GM06990 (cell line): ENCODE results near the gene RNASEL.

Experiments
- DNase-seq: peaks from one replicate; pipeline ENCODE4 v3.0.0-alpha.2; 2011; ENCODE audit not compliant: insufficient read length; ENCODE audit errors: extremely low read depth
- H3K27me3 ChIP-seq: replicated peaks from 2 replicates; pipeline ENCODE4 v1.6.0; 2011; ENCODE audit warnings: low read length; ENCODE audit not compliant: control insufficient read depth, insufficient read depth
- H3K36me3 ChIP-seq: 2 replicates; pipeline ENCODE4 v1.5.1; 2011; ENCODE audit warnings: low read length; ENCODE audit not compliant: control insufficient read depth, insufficient read depth
- H3K4me3 ChIP-seq: replicated peaks from 2 replicates; pipeline ENCODE4 v1.5.1; 2011; ENCODE audit warnings: low read depth, mild to moderate bottlenecking, control low read depth, low read length
- TF ChIP-seq, protein P1 (sequence below): IDR thresholded peaks from 2 replicates; pipeline ENCODE4 v1.5.1; 2011; ENCODE audit warnings: low read length, control low read depth, mild to moderate bottlenecking, inconsistent platforms; ENCODE audit not compliant: insufficient read depth, poor library complexity, severe bottlenecking

Gene RNASEL

DNA sequence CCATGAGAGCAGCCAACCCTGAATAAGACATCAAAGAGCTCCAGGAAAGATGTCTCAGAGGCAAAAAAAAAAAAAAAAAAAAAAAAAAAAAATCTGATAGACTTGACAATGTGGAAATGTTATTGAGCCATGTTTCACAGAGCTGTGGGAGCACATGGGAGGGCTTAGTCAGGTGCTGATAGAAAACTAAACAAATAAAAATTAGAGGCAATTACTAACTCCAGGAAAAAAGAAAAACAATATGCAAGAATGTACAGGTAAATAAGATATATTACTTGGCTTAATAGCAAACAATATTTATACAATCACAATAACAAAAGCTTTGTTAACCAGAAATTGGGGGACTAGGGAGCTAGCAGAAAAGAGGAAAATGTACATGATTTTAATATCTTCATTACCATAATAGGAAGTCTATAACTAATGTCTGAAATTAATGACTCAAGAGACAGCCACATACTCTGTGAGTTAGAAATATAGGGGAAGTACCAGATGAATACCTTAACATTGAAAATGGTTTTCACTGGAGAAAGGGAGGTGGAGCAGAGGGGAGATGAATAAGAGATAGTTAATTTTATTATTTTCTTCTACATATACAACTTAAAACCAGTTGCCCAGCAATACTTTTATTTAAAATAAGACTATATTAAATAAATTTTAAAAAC lies 32.0 kb upstream of the RNASEL start:
- H3K27me3 ChIP-seq, result no peaks in the 10 kb centered on the region
- TF ChIP-seq, protein P1, sequence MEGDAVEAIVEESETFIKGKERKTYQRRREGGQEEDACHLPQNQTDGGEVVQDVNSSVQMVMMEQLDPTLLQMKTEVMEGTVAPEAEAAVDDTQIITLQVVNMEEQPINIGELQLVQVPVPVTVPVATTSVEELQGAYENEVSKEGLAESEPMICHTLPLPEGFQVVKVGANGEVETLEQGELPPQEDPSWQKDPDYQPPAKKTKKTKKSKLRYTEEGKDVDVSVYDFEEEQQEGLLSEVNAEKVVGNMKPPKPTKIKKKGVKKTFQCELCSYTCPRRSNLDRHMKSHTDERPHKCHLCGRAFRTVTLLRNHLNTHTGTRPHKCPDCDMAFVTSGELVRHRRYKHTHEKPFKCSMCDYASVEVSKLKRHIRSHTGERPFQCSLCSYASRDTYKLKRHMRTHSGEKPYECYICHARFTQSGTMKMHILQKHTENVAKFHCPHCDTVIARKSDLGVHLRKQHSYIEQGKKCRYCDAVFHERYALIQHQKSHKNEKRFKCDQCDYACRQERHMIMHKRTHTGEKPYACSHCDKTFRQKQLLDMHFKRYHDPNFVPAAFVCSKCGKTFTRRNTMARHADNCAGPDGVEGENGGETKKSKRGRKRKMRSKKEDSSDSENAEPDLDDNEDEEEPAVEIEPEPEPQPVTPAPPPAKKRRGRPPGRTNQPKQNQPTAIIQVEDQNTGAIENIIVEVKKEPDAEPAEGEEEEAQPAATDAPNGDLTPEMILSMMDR, result no peak
- no peaks in the 10 kb centered on the region for H3K36me3 ChIP-seq
- no peak overlapping the region for H3K4me3 ChIP-seq
- DNase-seq, result no peak

DNA sequence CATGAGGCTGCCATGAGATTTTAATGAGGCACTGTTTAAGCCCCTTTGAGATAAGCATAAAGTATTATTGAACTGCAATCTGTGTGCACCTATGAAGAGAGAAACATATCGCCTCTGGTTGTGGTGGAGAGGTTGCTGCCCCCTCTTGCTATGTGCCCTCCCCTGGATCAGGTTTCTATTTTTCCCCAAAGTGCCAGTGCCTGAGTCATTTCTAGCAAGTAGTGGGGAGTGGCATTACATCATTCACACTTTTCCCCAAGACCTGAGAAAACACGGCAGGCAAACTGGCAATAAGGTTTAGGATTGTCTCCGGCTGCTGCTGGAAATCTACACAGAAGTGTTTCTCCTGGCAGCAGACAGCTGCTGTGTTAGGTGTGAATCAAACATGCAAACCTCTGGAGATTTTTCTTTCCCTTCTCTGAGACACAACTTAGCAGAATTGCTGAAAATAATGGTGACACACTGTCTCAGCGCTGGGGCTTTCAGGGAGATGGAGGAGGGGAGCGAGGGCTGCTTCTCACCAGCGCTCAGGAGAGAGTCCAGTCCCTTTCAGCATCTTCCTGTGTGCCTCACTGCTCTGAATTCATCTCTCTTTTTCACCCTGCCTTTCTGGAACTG lies 28.8 kb upstream of the RNASEL start:
- H3K4me3 ChIP-seq, result no peak overlapping the region
- DNase-seq, result no peak
- no peaks in the 10 kb centered on the region for H3K27me3 ChIP-seq
- TF ChIP-seq, protein P1, result no peak
- H3K36me3 ChIP-seq, result no peaks in the 10 kb centered on the region

DNA sequence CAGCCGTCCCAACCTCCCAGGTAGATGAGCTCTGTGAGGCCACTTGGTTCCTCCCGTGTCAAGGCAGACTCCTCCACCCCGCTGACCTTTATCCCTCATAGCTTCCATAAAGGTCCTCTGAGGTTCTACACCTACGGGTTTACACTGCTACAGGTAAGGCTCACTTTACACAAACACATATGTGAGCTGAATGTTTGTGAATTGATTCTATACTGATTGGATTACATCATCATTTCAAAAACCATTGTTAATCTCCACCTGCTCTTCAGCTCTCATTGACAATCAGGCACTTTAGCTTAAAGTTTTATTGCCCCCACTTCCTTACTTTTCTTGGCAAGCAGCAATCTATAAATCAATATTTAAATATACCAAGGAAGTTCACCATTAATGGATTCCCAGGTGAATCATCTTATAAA lies 28.0 kb upstream of the RNASEL start:
- DNase-seq, result no peak
- Histone ChIP-seq H3K27me3 (no peaks in the 10 kb centered on the region), H3K4me3 (no peak overlapping the region), H3K36me3 (no peaks in the 10 kb centered on the region)
- TF ChIP-seq, protein P1, result no peak

DNA sequence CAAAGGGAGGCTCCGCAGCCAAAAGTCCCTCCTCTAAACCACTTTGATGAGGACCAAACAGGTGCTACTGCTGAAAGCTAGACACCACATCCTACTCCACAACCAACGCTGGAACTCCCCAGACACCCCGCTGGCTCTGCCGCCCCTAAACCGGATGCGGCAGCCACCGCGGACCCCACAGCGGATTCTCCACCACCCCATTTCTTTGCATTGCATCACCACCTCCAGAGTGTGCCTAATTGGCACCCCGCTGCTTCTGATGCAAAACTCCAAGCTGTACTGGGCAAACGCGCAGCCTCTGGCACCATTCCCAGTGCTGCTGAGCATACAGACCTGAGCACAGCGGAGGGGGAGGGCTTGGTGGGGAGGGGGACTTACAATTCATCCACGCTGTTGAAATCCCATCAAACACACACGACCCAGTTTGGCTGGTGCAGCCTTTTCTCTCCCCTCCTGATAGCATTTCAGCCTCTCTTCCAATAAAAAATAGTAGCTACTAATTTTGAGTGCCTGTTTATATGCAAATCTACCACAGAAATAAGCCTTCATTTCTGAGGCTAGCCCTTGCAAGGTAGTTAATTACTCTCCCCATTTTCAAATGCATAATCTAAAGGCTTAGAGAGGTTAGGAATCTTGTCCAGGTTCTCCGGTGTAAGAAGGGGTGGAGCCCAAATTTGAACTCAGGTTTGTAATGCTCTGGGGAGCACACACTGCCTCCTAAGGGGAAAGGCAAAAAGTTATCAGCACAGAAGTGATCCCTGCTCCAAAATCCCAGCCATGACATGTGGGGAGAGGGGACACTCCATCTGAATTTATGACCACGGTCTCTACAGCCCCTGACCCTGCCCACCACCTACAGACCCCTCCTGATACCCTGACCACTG lies 27.3 kb upstream of the RNASEL start:
- DNase-seq, result peak; percentile 95
- Histone ChIP-seq H3K4me3 (no peak overlapping the region), H3K36me3 (no peaks in the 10 kb centered on the region), H3K27me3 (no peaks in the 10 kb centered on the region)
- TF ChIP-seq, protein P1, result no peak

DNA sequence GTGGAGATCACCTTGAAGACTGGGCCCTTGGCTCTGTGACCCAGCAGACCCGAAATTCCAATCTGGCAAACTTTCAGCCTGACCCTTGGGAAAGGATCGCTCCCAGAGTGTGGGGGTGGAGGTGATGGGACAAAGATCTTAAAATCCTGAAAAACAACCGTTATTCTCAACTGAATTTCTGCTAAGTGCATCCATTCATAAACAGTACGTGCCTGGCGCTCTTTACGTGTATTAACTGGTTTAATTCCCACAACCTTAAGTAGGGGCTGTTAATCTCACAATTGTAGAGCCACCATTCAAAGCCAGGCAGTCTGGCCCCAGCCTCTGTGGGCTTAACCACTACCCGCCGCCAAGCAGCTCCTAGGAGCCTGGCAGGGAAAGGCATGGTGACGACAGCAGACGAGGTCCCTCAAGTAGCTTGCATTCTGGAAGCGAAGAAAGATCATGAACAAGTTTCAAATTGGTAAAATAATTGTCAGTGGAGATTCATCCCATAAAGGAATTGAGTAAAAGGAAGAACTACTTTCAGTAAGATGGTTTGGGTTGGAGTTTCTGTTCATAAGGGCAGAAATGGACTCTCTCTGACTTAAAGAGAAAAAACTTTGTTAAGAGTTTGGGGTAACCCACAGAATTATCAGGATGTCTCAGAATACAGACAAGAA lies 26.5 kb upstream of the RNASEL start:
- TF ChIP-seq, protein P1, result no peak
- DNase-seq, result peak; percentile 60
- Histone ChIP-seq H3K27me3 (no peaks in the 10 kb centered on the region), H3K36me3 (no peaks in the 10 kb centered on the region), H3K4me3 (peak overlapping the region; percentile 48)
